ENCODE measurements around the gene AKAP12. TPM values are rescaled to one million over a fixed set of nuclear protein-coding genes. Genes with fewer than 3 reads are reported as not detected.
"Not testable (repeated sequence)": the region's sequence is repeated elsewhere in the genome, so short reads cannot be mapped to it uniquely, and the experiment has no call there.

AKAP12 gene
- total RNA-seq, 2 donors from 2014 or later, result 102 to 167 TPM

- no peaks in the 10 kb centered on the region for H3K36me3 ChIP-seq
- DNase-seq (ENCODE audit: low spot score) (no peak), ATAC-seq (ENCODE audit: insufficient number of reproducible peaks, low FRiP score, low read depth) (no peak)
- H3K9me3 ChIP-seq, result no peaks in the 10 kb centered on the region
- no peaks in the 10 kb centered on the region for H3K4me1 ChIP-seq (ENCODE audit: control insufficient read depth in 1 of 2, low read depth in 2 of 2)
- no peak overlapping the region for H3K4me3 ChIP-seq
- no peak overlapping the region for H3K27ac ChIP-seq
- H3K27me3 ChIP-seq (replicated peaks; ENCODE audit: insufficient read depth), result no peaks in the 10 kb centered on the region
- TF ChIP-seq CTCF (IDR thresholded peaks at IDR 0.05), result no peak
These were observed 111.5 kb downstream of the AKAP12 start for GRCh38 chr6:151351146-151351700.

GRCh38 chr6:151351731-151352130 is 112.0 kb downstream of the AKAP12 start:
- Histone ChIP-seq H3K4me1 (ENCODE audit: control insufficient read depth in 1 of 2, low read depth in 2 of 2) (no peaks in the 10 kb centered on the region), H3K27ac (no peak overlapping the region), H3K27me3 (replicated peaks; ENCODE audit: insufficient read depth) (no peaks in the 10 kb centered on the region), H3K36me3 (no peaks in the 10 kb centered on the region), H3K9me3 (no peaks in the 10 kb centered on the region), H3K4me3 (no peak overlapping the region)
- no peak for TF ChIP-seq CTCF (IDR thresholded peaks at IDR 0.05)
- ATAC-seq (ENCODE audit: insufficient number of reproducible peaks, low FRiP score, low read depth) (no peak), DNase-seq (ENCODE audit: low spot score) (no peak)

GRCh38 chr6:151352410-151353396 is 112.9 kb downstream of the AKAP12 start:
- Histone ChIP-seq H3K36me3 (no peaks in the 10 kb centered on the region), H3K27me3 (replicated peaks; ENCODE audit: insufficient read depth) (no peaks in the 10 kb centered on the region), H3K27ac (no peak overlapping the region), H3K4me1 (ENCODE audit: control insufficient read depth in 1 of 2, low read depth in 2 of 2) (no peaks in the 10 kb centered on the region), H3K4me3 (no peak overlapping the region), H3K9me3 (no peaks in the 10 kb centered on the region)
- DNase-seq (ENCODE audit: low spot score) (no peak), ATAC-seq (ENCODE audit: insufficient number of reproducible peaks, low FRiP score, low read depth) (no peak)
- no peak for TF ChIP-seq CTCF (IDR thresholded peaks at IDR 0.05)

GRCh38 chr6:151353795-151354194 is 114.0 kb downstream of the AKAP12 start:
- H3K9me3 ChIP-seq, result no peaks in the 10 kb centered on the region
- no peaks in the 10 kb centered on the region for H3K27me3 ChIP-seq (replicated peaks; ENCODE audit: insufficient read depth)
- no peak overlapping the region for H3K4me3 ChIP-seq
- DNase-seq (ENCODE audit: low spot score) (no peak), ATAC-seq (ENCODE audit: insufficient number of reproducible peaks, low FRiP score, low read depth) (no peak)
- H3K27ac ChIP-seq, result no peak overlapping the region
- TF ChIP-seq CTCF (IDR thresholded peaks at IDR 0.05), result no peak
- no peaks in the 10 kb centered on the region for H3K36me3 ChIP-seq
- H3K4me1 ChIP-seq (ENCODE audit: control insufficient read depth in 1 of 2, low read depth in 2 of 2), result no peaks in the 10 kb centered on the region

GRCh38 chr6:151356983-151357382 is 117.2 kb downstream of the AKAP12 start:
- H3K27me3 ChIP-seq (replicated peaks; ENCODE audit: insufficient read depth); ATAC-seq (ENCODE audit: insufficient number of reproducible peaks, low FRiP score, low read depth); H3K36me3 ChIP-seq; H3K4me1 ChIP-seq (ENCODE audit: control insufficient read depth in 1 of 2, low read depth in 2 of 2); H3K4me3 ChIP-seq; DNase-seq (ENCODE audit: low spot score); H3K27ac ChIP-seq; H3K9me3 ChIP-seq: not testable (repeated sequence)

All from thoracic aorta (tissue), 2 donors.